GM10847 (cell line): ENCODE data around the gene CARD11.

Source experiments
- POLR2A ChIP-seq: IDR thresholded peaks from 2 replicates; pipeline ENCODE4 v1.6.1; 2011; ENCODE audit not compliant: insufficient read length; ENCODE audit errors: extremely low read depth

The CARD11 gene

GRCh38 chr7:2934984-2935740 is 108.5 kb downstream of the CARD11 start:
- no peak for TF ChIP-seq POLR2A

DNA sequence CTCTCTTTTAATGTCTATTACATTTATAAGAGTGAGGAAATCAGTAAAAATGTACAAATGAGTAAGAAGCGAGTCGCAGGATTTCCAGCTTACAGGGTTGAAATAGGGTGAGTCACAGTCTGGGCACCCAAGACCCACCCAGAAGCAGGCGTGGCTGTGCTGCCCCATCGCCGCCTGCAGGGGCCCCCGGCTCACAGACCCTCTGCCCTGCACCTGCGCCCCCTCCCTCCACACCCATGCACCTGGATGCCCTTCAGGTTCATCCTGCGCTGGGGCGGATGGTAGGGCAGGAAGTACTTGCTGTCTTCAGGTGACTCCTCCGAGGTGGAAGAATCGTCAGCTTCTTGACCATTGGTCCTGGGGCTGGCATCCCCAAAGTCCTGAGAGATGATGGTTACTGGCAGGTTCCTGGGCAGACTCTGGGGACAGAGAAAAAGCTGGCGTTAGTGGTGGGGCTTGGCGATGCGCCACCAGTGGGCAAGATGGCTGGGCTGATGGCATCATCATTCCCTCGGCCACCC is 109.4 kb downstream of the CARD11 start:
- TF ChIP-seq POLR2A: no peak

DNA sequence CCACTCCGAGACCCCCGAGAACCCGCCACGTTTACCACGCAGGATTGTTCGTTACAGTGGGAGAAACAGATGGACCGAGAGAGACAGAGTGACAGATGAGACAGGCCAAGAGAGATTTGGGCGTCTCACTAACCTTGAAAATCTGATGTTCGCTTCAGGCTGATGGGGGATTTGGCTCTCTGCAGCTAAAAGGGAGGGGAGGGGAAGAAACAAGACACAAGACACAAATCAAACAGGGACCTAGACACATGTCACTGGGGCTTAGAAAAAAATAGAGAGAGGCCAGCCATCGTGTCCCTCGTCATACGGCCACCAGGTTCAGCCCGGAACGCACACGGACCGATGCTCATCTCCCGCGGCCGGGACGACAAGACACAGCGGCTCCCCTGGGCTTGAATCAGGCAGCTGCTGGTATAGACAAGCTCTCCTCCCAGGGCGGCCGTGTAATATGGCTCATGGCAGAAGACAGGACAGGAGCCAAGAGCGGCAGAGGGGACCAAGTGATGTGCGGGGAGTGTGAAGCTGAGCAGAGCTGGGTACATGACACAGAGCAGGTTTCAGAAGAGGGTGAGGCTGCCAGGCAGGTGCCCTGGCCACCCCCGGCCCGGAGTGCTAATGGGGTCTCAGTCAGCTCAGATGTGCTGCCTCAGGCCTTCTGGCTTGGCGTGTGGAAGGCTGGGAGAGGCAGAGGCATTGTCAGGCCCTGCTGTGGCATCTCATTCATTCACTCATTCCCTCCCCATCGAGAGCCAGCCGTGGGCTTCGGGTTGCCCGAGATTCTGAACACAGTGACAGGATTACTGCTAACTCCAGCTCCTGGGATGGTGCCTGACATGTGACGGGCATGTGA is 111.0 kb downstream of the CARD11 start:
- no peak for TF ChIP-seq POLR2A

DNA sequence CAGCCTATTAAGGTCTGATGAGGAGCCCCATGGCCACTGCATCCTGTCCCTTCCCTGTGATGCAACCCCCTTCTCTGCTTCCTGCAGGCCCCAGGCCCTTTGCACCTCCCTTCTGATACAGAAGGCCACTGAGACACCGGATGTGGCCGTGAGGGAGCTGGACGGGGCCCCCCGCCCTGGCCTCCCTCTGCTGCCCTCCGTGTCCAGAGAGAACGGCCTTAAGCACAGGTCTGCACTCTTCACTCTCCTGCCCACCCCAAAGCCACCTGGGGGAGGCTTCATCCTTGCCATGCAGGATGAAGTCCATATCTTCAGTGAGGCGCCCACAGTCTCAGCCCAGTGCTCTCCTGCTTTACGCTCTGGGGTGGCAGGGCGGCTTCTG is 112.6 kb downstream of the CARD11 start:
- TF ChIP-seq POLR2A: no peak

DNA sequence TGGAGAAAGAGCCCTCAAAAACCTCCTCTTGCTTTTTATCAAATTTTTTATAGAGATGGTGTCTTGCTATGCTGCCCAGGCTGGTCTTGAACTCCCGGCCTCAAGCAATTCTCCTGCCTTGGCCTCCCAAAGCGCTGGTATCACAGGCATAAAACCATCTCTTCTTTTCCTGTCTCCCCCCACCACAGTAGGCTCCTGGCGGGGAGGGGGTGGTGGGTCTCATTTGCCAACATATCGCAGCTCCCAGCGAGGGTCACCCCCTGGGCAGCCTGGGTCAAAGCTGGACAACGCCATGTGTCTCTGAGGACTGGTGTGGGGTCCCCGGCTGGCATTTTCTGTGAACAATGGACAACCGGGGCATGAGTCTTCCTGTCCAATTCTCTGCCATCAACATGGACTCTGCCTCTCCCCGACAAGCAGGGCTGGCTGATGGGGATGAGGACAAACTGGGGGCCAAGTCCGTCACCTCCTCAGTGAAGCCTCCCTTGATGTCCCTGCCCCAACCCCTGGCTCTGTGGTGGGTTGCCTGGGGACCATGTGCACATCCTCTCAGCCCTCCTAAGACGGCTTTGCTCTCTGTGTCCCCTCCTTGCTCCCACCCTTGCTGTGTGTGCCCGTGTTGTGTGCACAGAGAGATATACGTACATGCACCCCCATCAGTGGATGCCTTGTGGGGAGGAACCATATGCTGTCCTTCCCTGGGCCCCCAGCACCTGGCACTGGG is 113.2 kb downstream of the CARD11 start:
- no peak for TF ChIP-seq POLR2A

- no peak for TF ChIP-seq POLR2A
Observed at GRCh38 chr7:2929321-2930201, 114.1 kb downstream of the CARD11 start.

- TF ChIP-seq POLR2A: no peak
Observed at GRCh38 chr7:2928613-2929311, 114.9 kb downstream of the CARD11 start.

DNA sequence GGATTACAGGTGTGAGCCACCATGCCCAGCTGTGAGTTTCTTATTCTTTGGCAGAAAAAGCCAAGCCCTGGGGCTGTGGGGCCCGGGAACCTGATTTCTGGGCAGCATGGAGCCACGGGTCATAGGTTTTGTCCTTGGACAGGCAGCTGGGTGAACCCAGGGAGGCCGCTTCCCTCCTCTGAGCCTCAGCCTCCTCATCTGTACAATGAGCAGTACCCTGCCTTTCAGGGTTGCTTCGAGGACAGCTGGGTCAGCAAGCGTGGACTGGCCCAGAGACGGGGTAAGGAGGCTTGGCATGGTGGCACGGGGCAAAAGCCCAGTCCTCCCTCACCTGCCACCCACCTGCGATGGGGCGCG is 115.4 kb downstream of the CARD11 start:
- no peak for TF ChIP-seq POLR2A

GRCh38 chr7:2927592-2927991 is 116.1 kb downstream of the CARD11 start:
- TF ChIP-seq POLR2A: no peak

DNA sequence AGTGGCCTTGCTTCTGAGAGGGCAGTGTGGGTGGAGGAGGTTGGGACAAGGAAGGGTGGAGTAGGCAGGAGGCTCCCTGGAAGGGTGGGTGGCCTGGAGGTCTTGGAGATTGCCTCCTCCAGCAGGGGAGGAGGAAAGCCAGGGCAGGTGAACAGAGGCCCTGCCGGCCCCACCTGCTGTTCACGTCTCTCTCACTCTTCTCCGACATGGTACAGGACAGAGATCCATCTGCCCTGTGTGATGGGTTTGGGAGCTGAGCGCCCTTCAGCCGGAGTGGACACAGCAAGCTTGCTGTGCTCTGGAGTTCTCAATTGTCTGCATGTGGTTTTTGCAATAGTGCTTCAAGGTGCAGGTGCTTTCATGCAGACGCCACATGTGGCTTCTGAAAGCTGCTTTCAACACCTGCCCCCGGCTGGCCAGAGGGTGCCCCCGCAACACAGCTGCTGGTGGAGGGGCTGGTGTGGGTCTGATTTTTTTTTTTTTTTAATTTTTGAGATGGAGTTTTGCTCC is 116.7 kb downstream of the CARD11 start:
- no peak for TF ChIP-seq POLR2A

DNA sequence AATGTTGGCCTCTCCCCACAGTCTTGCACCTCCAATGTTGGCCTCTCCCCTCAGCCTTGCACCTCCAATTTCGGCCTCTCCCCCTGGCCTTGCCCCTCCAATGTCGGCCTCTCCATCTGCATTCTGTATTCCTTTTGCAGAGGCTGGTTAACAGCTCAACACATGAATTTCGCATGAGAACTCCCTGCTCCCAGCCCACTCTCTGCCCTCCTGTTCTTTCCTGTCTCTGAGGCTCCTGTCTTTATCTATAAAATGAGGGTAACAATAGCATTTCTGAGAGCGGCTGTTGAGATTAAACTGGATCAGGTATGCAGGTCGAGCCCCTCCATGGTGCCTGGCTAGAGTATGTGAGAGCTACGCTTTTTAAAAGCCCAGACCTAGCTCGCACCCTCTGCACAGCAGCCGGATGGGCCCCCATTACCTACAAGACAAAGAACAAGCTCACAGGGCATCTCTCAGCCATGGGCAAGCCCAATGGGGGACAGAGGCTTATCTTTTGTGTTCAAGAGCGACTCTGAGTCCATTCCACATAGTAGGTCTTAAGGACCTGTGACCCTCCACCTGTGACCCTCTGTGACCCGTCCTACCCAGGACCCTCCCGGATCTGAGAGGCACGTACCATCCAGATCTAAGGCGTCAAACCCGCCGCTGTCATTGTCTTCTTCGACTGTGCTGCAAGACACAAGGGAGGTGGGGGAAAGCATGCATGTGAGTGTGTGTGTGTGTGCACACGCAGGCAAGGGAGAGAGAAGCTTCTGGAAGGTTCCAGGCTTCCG is 117.4 kb downstream of the CARD11 start:
- TF ChIP-seq POLR2A: no peak

GRCh38 chr7:2924866-2925840 is 118.5 kb downstream of the CARD11 start:
- TF ChIP-seq POLR2A: no peak

GRCh38 chr7:2923886-2924574 is 119.6 kb downstream of the CARD11 start:
- TF ChIP-seq POLR2A: no peak
